ENCODE data around the gene NR6A1. TPM values are rescaled to one million over a fixed set of nuclear protein-coding genes. Genes with fewer than 3 reads are reported as not detected.
"Not testable (repeated sequence)": the region's sequence is repeated elsewhere in the genome, so short reads cannot be mapped to it uniquely, and the experiment has no call there.

Gene NR6A1
- total RNA-seq, 1 donor from 2014 or later: 0.81 TPM

DNA sequence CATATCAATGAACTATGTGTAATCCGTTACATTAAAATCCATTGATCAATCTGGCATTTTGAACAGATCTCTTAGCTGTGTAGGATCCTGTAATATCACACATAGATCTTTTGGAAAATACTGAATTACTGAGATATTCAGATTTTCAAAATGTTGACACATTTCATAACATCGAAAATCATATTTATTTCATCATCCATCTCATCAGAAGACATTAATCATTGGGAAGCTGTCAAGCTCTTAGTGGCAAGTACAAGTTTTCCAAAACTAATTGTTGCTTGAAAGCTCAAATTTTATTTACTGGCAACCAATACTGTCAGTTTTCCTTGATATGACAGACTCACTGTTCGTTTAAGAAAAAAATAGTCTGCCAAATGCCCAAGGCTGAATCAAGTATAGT, 8.5 kb downstream of the NR6A1 start:
- intact Hi-C loops (cut with micrococcal nuclease): no loop called here

GRCh38 chr9:124761710-124762109, 9.4 kb downstream of the NR6A1 start:
- intact Hi-C loops (cut with micrococcal nuclease): no loop called here

- intact Hi-C loops (cut with micrococcal nuclease): no loop called here
Observed at GRCh38 chr9:124761196-124761595, 9.9 kb downstream of the NR6A1 start.

- intact Hi-C loops (cut with micrococcal nuclease): no loop called here
Observed at GRCh38 chr9:124760719-124761118, 10.4 kb downstream of the NR6A1 start.

- intact Hi-C loops (cut with micrococcal nuclease): no loop called here
Observed at GRCh38 chr9:124759327-124759726, 11.8 kb downstream of the NR6A1 start.

- intact Hi-C loops (cut with micrococcal nuclease): no loop called here
Observed at GRCh38 chr9:124758691-124759090, 12.4 kb downstream of the NR6A1 start.

GRCh38 chr9:124758061-124758460, 13.1 kb downstream of the NR6A1 start:
- intact Hi-C loops (cut with micrococcal nuclease): no loop called here

- intact Hi-C loops (cut with micrococcal nuclease): no loop called here
Observed at GRCh38 chr9:124757616-124758015, 13.5 kb downstream of the NR6A1 start.

- intact Hi-C loops (cut with micrococcal nuclease): no loop called here
Observed at GRCh38 chr9:124756011-124756410, 15.1 kb downstream of the NR6A1 start.

GRCh38 chr9:124755061-124755460, 16.1 kb downstream of the NR6A1 start:
- intact Hi-C loops (cut with micrococcal nuclease): no loop called here

DNA sequence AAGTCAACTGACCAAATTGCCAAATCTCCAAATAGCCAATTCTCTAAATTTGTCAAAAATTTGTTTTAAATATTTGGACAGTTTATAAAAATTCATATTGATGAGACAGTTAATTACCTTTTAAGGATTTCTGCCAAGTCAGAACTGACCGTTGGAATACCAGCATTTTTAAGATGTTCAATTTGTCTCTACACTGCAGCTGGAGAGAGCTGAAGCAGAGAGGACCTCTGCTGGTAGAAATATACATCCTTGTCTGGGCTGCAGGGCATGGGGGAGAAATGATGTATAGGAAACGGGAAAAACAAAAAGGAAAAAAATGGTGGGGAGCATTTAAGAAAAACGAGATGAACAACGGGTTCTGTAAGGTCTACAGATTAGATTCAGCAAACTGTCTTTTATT, 16.8 kb downstream of the NR6A1 start:
- intact Hi-C loops (cut with micrococcal nuclease): no loop called here

DNA sequence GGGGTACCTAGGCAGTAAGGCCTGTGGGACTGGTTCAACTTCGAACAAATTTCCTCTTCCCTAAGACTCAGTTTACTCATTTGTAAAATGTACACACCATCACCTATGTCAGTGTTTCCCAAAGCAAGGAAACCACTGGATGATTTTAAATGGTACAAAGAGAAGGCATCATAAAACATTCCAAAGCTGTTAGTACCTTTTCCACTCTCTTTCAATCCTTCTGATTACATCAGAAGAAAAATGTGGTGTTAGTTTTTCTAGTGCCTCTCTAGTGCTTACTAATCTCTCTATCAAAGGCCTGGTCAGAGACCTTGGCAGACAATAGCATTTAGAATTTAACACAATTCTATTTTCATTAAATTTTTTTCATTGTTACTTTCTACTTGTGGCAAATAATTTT, 18.1 kb downstream of the NR6A1 start:
- intact Hi-C loops (cut with micrococcal nuclease): no loop called here

DNA sequence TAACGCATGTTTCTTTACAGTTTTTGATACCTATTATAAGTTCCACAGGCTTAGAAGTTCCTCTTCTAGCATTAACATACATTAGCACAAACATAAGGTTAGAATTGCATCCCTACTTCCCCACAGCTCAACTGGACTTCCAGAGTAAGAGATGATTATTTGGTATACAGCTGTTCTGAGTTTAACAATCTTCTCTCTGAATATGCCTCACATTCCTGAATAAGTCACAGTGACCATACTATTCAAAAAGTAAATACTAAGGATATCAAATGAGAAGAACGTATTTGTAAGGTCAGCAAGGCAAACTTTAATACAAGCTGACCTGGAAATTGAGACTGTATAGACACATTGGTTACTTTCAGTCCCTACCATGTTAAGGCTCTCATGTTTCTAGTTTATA, 21.3 kb downstream of the NR6A1 start:
- intact Hi-C loops (cut with micrococcal nuclease): no loop called here

GRCh38 chr9:124749284-124749683, 21.8 kb downstream of the NR6A1 start:
- intact Hi-C loops (cut with micrococcal nuclease): no loop called here

- intact Hi-C loops (cut with micrococcal nuclease): no loop called here
Observed at GRCh38 chr9:124747065-124747464, 24.0 kb downstream of the NR6A1 start.

DNA sequence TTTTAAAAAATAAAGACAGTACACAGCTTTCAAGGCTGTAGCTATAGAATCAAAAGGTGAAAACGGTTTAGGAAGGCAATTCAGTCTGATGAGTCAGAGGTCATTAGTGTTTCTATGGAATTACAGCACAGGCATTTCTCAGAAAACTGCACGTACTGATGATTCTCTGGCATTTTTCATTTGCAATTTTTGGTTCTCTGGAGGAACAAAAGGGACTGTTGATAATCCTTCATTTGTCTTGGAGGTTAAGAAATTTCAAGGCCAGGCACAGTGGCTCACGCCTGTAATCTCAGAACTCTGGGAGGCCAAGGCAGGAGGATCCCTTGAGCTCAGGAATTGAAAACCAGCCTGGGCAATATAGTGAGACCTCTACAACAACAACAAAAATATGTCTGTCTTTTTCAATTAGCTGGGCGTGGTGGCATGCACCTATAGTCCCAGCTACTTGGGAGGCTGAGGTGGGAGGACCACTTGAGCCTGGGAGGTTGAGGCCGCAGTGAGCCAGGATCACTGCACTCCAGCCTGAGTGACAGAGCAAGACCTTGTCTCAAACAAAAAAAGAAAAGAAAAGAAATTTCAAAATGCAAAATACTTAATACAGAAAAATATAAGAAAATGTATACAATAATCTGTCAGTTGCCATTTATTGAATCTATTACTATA, 27.3 kb downstream of the NR6A1 start:
- intact Hi-C loops (cut with micrococcal nuclease): no loop called here

- intact Hi-C loops (cut with micrococcal nuclease): no loop called here
Observed at GRCh38 chr9:124742940-124743339, 28.2 kb downstream of the NR6A1 start.

DNA sequence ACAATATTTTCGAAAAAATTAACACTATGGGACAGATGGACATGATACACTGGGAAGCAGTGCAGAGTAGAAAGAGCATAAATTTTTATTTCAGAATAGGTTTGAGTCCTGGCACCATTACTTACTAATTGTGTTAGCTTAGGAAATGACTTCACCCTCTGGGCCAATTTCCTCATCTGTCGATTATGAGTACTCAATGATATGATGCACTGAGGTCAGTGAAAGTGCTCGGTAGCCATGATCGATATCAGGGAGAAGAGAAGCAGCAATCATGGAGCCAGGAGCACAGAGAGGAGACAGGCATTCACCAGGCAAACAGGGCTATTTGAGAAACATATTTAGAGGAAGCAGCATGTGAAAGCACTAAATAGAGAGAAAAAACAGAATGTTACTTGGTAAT, 29.4 kb downstream of the NR6A1 start:
- intact Hi-C loops (cut with micrococcal nuclease): no loop called here

DNA sequence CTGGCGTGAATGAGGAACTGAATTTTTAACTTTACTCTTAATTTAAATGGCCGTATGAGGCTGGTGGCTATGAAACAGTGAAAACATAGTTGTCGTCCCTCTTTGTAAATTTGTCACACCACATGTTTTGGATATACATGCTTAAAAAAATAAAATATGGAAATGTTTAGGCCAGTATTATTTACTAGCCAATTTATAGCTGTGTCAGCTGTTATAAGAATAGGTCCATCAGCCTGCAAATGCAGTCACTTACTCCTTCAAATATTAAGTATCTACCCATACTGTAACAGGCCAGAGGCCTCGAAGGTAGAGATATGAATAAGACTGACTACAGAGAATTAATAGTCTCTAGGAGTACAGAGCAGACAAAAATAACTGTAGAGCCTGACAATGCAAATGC, 30.0 kb downstream of the NR6A1 start:
- intact Hi-C loops (cut with micrococcal nuclease): no loop called here

DNA sequence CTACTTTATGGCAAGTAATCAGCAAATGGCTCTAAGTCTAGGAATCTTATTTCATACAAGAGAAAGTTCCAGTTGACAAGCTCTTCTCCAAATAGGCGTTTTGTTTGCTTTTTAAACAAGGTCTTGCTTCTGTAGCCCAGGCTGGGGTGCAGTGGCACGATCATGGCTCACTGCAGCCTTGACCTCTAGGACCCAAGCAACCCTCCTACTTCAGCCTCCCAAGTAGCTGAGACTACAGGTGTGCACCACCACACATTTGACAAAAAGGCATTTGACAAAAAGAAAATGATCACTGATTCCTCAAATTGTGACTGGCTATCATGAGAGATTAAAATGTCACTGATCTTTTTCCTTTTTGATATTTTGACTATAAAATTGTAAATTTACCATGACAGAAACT, 31.8 kb downstream of the NR6A1 start:
- intact Hi-C loops (cut with micrococcal nuclease): no loop called here

GRCh38 chr9:124738075-124738474, 33.0 kb downstream of the NR6A1 start:
- intact Hi-C loops (cut with micrococcal nuclease): not testable (repeated sequence)

GRCh38 chr9:124735121-124735520, 36.0 kb downstream of the NR6A1 start:
- intact Hi-C loops (cut with micrococcal nuclease): no loop called here

DNA sequence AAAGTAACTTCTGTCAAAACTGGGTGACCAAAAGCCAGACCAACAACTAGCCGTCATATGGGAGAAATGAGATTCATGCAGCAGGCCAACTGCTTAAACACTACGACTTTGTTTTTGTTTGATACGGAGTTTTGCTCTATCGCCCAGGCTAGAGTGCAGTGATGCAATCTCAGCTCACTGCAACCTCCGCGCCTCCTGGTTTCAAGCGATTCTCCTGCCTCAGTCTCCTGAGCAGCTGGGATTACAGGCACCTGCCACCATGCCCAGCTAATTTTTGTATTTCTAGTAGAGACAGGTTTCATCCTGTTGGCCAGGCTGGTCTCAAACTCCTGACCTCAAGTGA, 36.4 kb downstream of the NR6A1 start:
- intact Hi-C loops (cut with micrococcal nuclease): not testable (repeated sequence)

Data from T-helper 1 cell treated with Interleukin-12 subunit alpha and Interleukin-12 subunit beta and Interleukin-4 antibody, amounts not matched to agents 30 ng/mL and 1 ng/mL, for 36 hours (primary cell).